ENCODE measurements around the gene PLIN4. TPM values are rescaled to one million over a fixed set of nuclear protein-coding genes. Genes with fewer than 3 reads are reported as not detected.

The PLIN4 gene
- total and polyA plus RNA-seq, 2 donors: 14.0 to 55.7 TPM

DNA sequence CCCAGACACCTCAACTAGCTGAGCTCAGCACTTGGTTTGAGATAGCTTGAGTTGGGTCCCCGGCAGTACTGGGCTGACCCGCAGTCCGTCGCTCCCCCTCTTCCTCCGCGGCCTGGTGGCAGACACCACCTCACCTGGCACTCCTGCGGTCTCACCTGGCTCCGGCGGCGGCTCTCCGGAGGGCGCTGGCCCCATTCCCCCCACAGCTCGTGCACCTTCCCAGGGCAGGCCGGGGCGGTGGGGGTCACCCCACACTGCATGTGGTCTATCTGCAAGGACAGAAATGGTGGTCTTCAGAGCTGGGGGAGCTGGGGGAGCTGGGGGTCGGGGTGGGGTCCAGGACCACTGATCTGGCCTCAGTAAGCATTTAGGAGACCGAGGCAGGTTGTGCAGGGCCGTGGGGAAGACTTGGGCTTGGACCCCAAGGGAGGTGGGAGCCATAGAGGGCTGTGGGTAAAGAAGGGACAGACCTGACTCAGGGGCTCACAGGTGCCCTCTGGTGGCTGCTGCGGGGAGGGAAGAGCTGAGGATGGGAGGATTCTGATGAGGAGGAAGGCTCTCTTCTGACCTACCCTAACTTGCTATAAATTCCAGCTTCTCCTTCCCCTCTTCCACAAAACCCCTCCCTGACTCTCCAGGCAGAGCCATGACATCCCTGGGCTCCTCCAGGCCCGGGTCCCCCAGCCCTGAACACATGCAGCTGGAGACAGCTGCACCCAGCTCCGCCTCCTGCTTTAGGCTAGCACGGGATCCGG lies 6.7 kb upstream of the PLIN4 start:
- no peak overlapping the region for H3K4me3 ChIP-seq (ENCODE audit: low read depth, low read length)
- no peak for DNase-seq (ENCODE audit: extremely low spot score)
- H3K36me3 ChIP-seq (ENCODE audit: insufficient read depth): no peaks in the 10 kb centered on the region
- H3K4me1 ChIP-seq (ENCODE audit: insufficient read depth): no peaks in the 10 kb centered on the region
- 66% methylated on average over 23 of the region's 23 CpGs for WGBS
- no peak overlapping the region for H3K27ac ChIP-seq (ENCODE audit: low read depth)

DNA sequence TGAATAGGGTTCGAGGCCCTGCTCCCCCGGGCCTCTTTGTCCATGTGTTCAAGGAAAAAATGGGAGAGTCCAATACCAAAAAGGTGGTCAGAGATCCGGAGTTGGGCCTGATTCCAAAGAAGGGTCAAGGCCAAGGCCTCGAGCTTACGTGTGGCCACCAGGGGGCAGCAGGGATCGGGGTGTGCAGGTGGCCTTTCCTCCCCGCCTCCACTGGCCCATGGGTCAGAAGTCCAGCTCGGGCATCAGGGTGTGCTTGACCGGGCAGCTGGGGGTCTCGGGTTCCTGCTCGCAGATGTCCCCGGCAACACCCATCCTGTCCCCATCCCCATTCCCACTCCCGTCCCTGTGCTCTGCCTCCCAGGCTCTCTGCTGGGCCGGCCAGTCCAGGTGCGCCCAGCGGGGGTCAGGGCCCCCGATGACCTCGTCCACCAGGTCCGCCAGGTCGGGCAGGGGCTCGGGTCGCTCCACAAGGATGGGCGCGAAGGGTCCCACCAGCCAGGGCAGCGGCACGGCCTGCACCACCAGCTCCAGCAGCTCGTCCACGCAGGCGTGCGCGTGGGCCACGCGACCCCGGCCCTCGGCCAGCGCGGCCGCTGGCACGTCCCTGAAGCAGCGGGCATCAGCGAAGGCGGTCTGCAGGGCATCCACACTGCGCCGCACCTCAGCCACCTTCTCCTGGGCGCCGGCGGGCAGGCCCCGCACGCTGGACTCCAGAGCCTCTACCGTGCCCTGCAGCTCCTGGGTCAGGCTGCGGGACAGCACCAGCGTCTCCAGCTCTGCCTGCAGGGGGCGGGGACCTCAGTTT lies 5.2 kb upstream of the PLIN4 start:
- Histone ChIP-seq H3K27ac (ENCODE audit: low read depth) (no peak overlapping the region), H3K36me3 (ENCODE audit: insufficient read depth) (no peaks in the 10 kb centered on the region), H3K4me3 (ENCODE audit: low read depth, low read length) (no peak overlapping the region), H3K4me1 (ENCODE audit: insufficient read depth) (no peaks in the 10 kb centered on the region)
- WGBS: 76% methylated on average over 53 of the region's 53 CpGs
- no peak for DNase-seq (ENCODE audit: extremely low spot score)

DNA sequence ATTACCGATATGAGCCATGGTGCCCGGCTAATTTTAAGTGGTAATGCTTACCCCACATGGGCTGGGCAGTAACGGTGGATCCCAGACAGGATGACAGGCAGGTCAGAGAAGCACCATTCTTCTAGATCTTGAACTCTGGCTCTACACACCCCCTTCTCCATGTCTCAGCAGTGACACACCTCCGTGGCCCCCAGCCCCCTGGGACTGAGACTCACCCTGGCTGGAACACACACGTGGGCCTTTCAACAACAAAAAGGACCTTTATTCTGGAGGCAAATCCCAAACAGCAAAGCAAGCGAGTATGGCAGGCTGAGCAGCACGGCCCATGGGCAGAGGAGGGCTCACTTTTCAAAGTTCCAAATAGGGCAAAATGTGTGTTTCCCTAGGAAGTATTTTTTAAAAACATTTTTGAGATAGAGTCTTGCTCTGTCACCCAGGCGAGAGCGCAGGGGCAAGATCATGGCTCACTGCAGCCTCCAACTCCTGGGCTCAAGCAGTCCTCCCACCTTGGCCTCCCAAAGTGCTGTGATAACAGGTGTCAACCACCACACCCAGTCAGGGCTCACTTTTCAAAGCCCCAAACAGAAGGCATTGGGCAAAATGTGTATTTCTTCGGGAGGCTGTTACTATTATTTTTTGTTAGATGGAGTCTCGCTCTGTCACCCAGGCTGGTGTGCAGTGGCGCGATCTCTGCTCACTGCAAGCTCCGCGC lies 4.2 kb upstream of the PLIN4 start:
- WGBS: 87% methylated on average over 15 of the region's 15 CpGs
- no peak for DNase-seq (ENCODE audit: extremely low spot score)
- H3K27ac ChIP-seq (ENCODE audit: low read depth): no peak overlapping the region
- no peaks in the 10 kb centered on the region for H3K36me3 ChIP-seq (ENCODE audit: insufficient read depth)
- no peaks in the 10 kb centered on the region for H3K4me1 ChIP-seq (ENCODE audit: insufficient read depth)
- H3K4me3 ChIP-seq (ENCODE audit: low read depth, low read length): no peak overlapping the region

DNA sequence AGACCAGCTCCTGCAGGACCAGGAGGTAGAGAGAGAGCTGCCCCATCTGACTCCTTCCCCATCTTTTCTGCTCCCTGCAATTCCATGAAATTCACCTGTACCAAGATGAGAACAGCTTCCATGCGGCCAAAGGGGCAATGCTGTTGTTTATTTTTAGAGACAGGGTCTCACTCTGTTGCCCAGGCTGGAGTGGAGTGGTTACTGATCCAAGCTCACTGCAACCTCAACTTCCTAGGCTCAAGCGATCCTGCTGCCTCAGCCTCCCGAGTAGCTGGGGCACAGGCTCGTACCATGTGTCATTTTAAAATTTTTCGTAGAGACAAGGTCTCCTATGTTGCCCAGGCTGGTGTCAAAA lies 3.6 kb upstream of the PLIN4 start:
- Histone ChIP-seq H3K4me3 (ENCODE audit: low read depth, low read length) (no peak overlapping the region), H3K4me1 (ENCODE audit: insufficient read depth) (no peaks in the 10 kb centered on the region), H3K27ac (ENCODE audit: low read depth) (no peak overlapping the region), H3K36me3 (ENCODE audit: insufficient read depth) (no peaks in the 10 kb centered on the region)
- no peak for DNase-seq (ENCODE audit: extremely low spot score)
- 84% methylated on average over 5 of the region's 5 CpGs for WGBS

DNA sequence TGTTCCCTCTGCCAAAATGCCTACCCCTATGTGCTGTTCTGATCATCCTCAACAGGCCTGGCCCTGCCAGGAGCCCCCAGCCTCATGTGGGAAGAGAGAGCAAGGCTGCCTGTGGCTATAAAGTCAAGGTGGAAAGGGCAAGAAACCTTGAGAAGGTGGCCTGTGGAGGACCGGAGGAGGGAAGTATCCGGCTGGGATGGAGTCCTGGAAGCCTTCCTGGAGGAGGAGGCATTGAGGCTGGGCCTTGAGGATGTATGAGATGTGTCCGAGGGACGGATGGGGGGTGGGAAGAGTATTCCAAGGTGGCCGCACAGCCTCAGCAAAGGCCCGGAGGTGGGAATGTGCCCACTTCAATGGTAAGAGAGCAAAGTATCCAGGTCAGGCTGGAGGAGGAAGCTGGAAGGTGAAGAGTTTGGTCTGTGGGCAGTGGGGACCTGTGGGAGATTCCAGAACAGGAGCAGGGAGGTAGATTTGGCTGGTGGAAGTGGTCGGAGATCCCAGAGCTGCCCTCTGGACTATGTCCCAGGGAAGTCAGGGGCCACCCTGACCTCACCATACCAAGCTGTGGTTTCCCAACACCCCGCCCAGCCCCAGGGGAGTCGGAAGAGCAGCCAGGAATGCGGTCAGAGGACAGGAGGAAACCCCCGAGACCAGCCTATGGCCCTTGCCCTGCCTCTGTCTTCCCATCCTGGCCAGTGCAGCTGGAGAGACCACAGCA lies 3.0 kb upstream of the PLIN4 start:
- no peak for DNase-seq (ENCODE audit: extremely low spot score)
- no peaks in the 10 kb centered on the region for H3K36me3 ChIP-seq (ENCODE audit: insufficient read depth)
- no peak overlapping the region for H3K4me3 ChIP-seq (ENCODE audit: low read depth, low read length)
- 83% methylated on average over 11 of the region's 11 CpGs for WGBS
- no peaks in the 10 kb centered on the region for H3K4me1 ChIP-seq (ENCODE audit: insufficient read depth)
- H3K27ac ChIP-seq (ENCODE audit: low read depth): no peak overlapping the region

DNA sequence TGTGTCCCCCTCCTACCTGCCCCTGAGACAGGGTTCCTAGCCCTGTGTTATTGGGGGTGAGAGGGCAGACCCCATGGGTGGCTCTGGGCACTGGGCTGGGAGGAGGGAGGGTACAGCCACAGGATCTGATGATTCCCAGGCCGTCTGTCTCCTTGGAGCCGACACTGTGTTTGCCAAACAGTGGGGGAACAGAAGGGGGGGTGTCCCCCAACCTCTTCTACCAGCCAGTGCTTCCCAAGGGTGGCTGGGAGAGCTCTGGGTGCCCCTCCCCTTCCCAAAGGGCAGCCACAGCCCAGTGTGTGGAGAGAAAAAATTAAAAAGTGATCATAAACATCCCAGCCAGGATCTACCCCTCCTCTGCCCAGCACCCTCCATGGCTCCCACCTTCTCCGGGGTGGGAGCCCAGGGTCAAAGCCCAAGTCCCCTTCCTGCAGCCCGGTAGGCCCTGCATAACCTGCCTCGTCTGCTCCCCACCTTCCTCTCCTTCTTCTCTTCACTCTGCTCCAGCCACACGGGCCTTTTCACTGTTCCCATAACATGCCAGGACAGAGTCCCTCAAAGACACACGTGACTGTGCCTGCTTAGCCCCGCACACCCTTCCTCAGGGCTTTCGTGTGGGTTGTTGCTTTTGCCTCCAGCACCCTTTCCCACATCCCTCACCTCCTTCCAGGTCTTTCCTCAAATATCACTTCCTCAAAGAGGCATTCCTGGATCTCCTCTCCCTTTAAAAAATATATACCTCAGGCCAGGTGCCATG lies 1.4 kb upstream of the PLIN4 start:
- Histone ChIP-seq H3K36me3 (ENCODE audit: insufficient read depth) (no peaks in the 10 kb centered on the region), H3K4me1 (ENCODE audit: insufficient read depth) (no peaks in the 10 kb centered on the region), H3K27ac (ENCODE audit: low read depth) (peak overlapping the region; percentile 51), H3K4me3 (ENCODE audit: low read depth, low read length) (no peak overlapping the region)
- WGBS: 35% methylated on average over 9 of the region's 9 CpGs
- no peak for DNase-seq (ENCODE audit: extremely low spot score)

DNA sequence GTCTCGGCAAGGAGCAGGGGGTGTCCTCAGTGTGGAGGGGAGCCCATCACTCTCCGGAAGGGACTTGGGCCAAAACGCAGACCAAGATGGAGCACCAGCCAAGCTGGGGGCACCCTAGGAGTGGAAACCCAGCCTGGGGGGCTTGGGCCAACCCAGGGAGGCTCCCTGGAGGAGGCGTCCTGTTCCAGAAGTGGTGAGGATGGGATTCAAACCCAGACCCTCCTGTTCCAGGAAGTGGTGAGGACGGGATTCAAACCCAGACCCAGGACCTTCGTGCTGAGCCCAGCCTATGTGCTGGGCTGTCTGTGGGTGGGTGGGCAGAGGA lies 848 bp upstream of the PLIN4 start:
- no peaks in the 10 kb centered on the region for H3K36me3 ChIP-seq (ENCODE audit: insufficient read depth)
- DNase-seq (ENCODE audit: extremely low spot score): no peak
- H3K27ac ChIP-seq (ENCODE audit: low read depth): peak overlapping the region; percentile 45
- no peak overlapping the region for H3K4me3 ChIP-seq (ENCODE audit: low read depth, low read length)
- 75% methylated on average over 6 of the region's 6 CpGs for WGBS
- H3K4me1 ChIP-seq (ENCODE audit: insufficient read depth): no peaks in the 10 kb centered on the region

DNA sequence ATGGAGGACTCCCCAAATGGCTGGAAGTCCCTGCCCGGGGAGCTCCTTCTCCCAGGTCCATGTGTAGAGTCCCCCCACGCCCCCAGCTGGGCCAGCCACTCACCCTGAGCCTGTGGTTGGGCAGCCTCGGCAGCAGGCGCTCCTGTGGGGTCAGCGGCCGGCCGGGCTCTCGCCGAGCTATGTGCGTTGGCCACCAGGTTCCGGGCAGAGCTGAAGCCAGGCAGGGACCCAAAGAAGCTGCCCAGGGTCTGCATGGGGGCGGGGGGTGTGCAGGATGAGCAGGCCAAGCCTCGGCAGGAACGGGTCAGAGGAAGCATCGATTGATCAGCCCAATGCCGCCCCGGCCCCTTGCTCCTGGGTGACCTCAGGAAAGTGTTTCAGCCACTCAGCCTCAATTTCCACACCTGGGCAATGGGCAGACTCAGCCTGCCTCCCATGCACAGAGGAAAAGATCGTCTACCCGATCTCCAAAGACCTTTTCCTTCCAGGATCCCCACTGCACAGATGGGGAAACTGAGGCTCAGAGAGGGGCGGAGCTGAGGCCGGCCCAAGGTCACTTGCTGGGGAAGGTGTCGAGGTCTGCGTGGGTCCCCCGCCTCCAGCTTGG lies 732 bp downstream of the PLIN4 start:
- DNase-seq (ENCODE audit: extremely low spot score): no peak

DNA sequence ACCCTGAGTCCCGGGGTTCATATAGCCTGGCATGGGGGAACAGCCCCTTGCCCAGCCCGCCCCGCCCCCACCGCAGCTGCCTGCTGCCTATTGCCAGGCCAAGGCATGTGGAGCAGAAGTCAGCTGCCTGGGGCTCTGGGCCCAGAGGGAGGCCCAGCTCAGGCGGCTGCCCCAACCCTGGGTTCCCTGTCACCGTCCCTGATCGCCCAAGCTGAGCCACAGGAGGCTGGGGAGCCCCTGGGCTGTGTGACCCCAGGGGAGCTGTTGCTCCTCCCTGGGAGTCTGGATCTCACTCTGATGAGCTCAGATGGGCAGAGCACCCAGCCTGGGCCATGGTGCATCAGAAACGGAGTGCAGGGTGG lies 1.4 kb downstream of the PLIN4 start:
- H3K4me1 ChIP-seq (ENCODE audit: insufficient read depth): no peaks in the 10 kb centered on the region
- 50% methylated on average over 8 of the region's 8 CpGs for WGBS
- no peak for DNase-seq (ENCODE audit: extremely low spot score)
- H3K4me3 ChIP-seq (ENCODE audit: low read depth, low read length): no peak overlapping the region
- no peaks in the 10 kb centered on the region for H3K36me3 ChIP-seq (ENCODE audit: insufficient read depth)
- no peak overlapping the region for H3K27ac ChIP-seq (ENCODE audit: low read depth)

More for the DNA sequence above, 732 bp downstream of the PLIN4 start:
- Histone ChIP-seq H3K27ac (ENCODE audit: low read depth) (no peak overlapping the region), H3K4me1 (ENCODE audit: insufficient read depth) (no peaks in the 10 kb centered on the region), H3K4me3 (ENCODE audit: low read depth, low read length) (no peak overlapping the region), H3K36me3 (ENCODE audit: insufficient read depth) (no peaks in the 10 kb centered on the region)
- 63% methylated on average over 24 of the region's 24 CpGs for WGBS

DNA sequence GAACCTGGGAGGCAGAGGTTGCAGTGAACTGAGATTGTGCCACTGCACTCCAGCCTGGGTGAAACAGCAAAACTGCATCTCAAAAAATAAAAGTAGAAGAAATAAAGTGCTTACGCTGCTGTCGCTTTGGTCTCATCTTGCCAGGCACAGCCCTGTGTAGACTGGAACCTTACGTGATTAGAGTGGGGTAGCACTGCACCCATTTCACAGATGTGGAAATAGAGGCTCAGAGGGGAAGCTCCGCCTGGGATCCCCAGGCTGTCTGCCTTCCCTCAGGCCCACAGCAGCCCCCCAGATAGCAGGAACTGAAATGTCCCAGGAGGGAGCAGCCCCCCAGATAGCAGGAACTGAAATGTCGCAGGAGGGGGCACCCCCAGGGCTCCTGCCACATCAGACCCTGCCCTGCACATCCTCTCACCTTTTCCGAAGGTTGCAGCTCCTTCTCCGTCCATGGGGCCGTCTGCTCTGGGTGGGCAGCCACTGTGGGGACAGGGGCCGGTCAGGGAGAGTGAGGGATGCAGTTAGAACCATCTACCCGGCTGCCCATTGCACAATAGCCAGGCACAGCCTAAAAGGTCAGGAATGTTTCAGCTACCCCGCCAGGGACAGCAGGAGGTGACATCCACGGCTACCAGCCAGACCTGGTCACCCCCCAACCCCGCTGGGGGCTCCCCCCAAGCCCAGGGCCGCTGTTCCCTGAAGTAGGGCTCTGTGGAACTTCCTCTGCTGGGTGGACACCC lies 1.9 kb downstream of the PLIN4 start:
- Histone ChIP-seq H3K36me3 (ENCODE audit: insufficient read depth) (no peaks in the 10 kb centered on the region), H3K27ac (ENCODE audit: low read depth) (no peak overlapping the region), H3K4me1 (ENCODE audit: insufficient read depth) (no peaks in the 10 kb centered on the region), H3K4me3 (ENCODE audit: low read depth, low read length) (no peak overlapping the region)
- DNase-seq (ENCODE audit: extremely low spot score): no peak
- WGBS: 67% methylated on average over 14 of the region's 14 CpGs

DNA sequence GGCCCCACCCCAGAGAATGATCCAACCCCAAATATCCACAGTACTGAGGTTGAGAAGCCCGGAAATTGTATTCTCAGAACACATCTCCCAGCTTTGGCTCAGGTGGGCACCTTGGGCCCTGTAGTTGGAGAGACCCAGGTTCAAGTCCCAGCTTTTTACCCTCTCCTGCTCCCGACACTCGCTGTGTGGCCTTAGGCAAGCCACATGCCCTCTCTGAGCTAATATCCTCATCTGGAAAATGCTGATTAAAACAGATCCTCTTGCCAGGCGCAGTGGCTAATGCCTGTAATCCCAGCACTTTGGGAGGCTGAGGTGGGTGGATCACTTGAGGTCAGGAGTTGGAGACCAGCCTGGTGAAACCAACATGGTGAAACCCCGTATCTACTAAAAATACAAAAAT lies 2.6 kb downstream of the PLIN4 start:
- WGBS: 88% methylated on average over 5 of the region's 5 CpGs
- no peak overlapping the region for H3K4me3 ChIP-seq (ENCODE audit: low read depth, low read length)
- no peaks in the 10 kb centered on the region for H3K36me3 ChIP-seq (ENCODE audit: insufficient read depth)
- no peak overlapping the region for H3K27ac ChIP-seq (ENCODE audit: low read depth)
- no peak for DNase-seq (ENCODE audit: extremely low spot score)
- no peaks in the 10 kb centered on the region for H3K4me1 ChIP-seq (ENCODE audit: insufficient read depth)

DNA sequence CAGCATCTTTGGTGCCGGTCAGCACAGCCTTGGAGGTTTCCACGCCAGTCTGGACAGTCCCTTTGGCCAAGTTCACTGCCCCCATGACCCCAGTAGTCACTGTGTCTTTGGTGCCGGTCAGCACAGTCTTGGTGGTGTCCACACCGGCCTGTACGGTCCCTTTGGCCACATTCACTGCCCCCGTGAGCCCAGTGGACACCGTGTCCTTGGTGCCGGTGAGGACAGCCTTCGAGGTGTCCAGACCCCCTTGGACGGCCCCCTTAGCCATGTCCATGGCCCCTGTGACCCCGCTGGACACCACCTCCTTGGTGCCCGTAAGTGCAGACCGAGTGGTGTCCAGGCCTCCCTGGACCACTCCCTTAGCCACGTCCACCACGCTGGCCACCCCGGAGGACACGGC lies 5.0 kb downstream of the PLIN4 start:
- Histone ChIP-seq H3K27ac (ENCODE audit: low read depth) (no peak overlapping the region), H3K4me3 (ENCODE audit: low read depth, low read length) (no peak overlapping the region), H3K36me3 (ENCODE audit: insufficient read depth) (no peaks in the 10 kb centered on the region), H3K4me1 (ENCODE audit: insufficient read depth) (no peaks in the 10 kb centered on the region)
- 87% methylated on average over 17 of the region's 17 CpGs for WGBS
- DNase-seq (ENCODE audit: extremely low spot score): no peak
